GM19397 (cell line): ENCODE results near the gene BCAS3.

Experiments
- ATAC-seq: cut with Tn5 transposase; IDR thresholded peaks from one replicate; pipeline ENCODE4 v1.9.1; 2021; ENCODE audit warnings: mild to moderate bottlenecking, moderate library complexity; ENCODE audit not compliant: unreplicated experiment

BCAS3 gene

DNA sequence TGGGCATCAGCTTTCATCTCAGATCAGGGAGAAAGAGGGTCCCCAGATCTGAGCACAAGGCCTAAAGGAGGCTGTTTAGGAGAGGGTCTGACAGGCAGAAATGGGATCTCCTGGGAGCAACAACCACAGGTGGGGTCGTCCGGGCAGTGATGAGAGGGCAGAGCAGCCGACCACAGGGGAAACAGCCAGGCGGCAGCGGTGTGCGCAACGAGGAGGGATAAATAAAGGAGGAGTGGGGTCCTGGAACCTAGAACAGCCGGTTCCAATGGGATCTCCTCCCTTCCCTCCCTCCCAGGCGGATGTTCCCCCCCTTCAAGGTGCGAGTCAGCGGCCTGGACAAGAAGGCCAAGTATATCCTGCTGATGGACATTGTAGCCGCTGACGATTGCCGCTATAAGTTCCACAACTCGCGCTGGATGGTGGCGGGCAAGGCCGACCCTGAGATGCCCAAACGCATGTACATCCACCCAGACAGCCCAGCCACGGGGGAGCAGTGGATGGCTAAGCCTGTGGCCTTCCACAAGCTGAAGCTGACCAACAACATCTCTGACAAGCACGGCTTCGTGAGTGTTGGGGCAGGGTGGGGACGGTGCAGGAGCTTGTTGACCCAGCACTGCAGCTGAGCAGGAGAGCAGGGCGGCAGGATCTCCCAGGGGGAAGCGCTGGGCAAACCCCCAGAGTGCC lies 723.9 kb downstream of the BCAS3 start:
- ATAC-seq: no peak

DNA sequence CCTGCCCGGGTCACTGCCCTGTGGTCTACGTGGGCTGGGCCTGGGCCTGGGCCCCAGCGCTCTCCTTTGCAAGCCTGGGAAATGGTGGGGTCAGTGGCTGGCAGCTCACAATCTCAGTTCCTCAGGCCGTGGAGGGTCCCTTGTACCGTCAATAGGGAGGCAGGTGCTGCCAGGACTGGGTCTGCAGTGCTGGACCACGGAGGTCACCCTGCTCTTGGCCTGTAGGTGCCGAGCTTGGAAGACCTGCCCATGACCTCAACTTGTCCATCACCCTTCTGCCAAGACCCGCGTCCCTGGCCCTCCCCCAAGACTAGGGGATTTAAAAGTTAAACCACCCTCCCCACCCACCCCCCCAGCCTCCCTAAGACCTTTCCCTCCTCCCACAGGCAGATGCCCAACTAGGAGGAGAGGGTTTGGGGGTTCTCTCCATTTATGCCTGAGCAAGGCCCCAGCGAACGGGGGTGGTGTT lies 724.5 kb downstream of the BCAS3 start:
- ATAC-seq: no peak

DNA sequence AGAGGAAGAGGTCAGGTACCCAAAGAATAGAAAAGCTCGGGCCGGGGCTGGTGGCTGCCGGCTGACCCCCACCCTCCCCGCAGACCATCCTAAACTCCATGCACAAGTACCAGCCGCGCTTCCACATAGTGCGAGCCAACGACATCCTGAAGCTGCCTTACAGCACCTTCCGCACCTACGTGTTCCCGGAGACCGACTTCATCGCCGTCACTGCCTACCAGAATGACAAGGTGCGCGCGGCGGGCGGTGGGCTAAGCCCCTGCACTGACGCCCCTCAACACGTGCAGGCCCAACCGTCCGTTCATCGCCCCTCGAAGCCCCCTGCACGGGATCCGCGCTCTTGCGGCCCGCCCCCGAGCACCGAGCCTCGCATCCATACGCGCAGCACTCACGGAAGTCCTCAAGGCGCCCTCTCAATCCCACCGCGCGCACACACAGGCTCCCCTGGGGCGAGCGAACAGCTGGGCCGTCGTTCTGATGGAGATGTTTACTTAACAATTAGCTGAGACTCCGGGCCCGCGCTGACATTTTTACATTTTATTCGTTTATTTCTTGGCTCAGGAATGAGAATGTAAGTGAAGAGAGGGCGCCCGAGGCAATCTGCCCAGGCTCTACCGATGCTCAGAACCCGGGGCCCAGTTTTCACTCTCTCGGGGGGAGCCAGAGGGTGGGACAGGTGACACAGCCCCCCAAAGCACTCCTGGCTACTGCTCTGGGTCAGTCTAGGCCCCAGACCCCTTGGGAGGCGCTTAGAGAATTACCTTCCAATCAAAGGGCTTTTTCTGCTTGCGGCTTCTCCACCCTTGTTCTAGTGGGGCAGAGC lies 725.5 kb downstream of the BCAS3 start:
- no peak for ATAC-seq

DNA sequence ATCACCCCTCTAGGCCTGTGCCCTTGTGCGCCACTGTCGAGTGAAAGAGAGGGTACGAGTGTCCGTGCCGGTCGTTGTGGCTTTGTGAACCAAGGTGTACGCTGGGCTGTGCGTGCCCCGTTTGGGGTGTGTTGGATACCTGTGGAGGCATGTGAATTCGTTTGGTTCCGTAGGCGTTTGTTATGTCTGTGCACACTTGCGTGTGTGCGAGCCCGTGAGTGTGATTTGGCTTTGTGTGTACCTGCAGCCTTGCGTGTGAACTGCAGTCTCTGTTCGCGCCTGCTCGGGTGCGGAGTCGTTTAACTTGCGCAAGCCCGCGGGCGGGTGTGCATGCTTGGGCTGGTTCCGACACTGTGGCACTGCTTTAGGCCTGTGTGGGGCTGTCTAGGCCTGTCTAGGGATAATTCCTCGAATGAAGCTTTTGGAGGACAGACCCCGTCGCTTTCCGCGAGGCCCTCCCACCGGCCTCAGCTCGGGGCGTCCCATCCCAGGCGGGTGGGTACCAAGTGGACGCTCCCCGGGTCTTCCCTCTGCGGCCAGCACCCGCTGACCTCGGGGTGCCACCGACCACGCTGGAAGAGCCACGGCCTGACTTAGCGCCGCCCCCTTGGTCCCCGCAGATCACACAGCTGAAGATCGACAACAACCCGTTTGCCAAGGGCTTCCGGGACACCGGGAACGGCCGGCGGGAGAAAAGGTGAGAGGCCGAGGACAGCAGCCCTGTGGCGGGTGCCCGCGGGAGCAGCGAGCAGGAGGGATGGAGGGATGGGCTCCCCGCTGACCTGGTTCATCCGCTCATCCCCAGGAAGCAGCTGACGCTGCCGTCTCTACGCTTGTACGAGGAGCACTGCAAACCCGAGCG lies 726.4 kb downstream of the BCAS3 start:
- ATAC-seq: no peak

DNA sequence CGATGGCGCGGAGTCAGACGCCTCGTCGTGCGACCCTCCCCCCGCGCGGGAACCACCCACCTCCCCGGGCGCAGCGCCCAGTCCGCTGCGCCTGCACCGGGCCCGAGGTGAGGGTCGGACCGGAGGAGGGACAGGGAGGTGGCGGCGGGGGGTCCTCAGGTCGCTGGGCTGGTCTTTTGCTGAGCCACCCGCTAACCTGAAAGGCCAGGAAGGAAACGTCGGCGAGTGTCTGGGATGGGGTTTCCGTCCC lies 726.9 kb downstream of the BCAS3 start:
- no peak for ATAC-seq

DNA sequence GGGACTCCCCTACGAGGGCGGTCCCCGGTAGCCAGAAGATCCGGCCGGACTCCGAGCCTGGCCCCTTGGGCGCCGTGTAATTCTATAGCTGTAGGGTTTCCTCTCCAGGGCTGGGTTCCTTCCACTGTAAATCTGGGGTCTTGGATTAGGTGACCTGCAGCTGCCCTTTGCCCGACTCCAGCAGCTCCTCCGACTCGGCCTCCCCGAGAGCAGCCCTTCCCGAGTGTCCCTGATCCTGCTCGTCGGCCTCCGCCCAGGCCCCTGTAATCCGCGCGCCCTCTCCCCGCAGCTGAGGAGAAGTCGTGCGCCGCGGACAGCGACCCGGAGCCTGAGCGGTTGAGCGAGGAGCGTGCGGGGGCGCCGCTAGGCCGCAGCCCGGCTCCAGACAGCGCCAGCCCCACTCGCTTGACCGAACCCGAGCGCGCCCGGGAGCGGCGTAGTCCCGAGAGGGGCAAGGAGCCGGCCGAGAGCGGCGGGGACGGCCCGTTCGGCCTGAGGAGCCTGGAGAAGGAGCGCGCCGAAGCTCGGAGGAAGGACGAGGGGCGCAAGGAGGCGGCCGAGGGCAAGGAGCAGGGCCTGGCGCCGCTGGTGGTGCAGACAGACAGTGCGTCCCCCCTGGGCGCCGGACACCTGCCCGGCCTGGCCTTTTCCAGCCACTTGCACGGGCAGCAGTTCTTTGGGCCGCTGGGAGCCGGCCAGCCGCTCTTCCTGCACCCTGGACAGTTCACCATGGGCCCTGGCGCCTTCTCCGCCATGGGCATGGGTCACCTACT lies 727.4 kb downstream of the BCAS3 start:
- ATAC-seq: no peak

DNA sequence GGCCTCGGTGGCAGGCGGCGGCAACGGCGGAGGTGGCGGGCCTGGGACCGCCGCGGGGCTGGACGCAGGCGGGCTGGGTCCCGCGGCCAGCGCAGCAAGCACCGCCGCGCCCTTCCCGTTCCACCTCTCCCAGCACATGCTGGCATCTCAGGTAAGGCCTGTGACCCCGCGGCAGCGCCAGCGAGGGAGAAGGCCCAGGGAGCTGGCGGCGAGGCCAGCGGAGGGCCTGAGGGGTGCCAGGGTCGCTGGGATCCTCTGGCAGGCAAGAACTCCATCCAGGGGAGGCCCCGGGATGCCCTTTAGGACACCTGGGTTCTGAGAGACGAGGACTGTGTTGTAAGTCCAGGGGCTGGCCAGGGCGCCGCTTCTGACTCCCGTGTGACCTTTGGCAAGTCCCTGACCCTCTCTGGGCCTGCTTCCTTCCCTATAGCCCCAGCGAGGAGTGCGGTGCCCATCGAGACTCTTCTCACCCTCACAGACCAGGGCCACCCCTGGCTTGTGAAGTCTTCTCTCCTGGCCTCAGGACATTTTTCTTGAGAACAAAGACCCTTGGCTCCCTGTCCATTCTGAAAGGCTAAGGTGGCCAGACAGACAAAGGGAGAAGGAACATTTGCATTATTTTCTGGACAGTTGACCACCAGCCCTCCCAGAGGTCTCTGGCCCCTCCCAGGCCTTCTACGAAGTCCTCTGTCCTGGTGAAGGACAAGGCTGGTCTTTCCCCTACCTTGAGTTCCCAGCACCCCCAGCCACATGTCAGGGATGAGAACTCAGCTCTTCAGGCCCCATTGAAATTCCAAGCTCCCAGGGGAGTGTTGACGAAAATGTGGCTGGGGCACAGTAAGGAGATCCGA lies 728.3 kb downstream of the BCAS3 start:
- ATAC-seq: no peak

DNA sequence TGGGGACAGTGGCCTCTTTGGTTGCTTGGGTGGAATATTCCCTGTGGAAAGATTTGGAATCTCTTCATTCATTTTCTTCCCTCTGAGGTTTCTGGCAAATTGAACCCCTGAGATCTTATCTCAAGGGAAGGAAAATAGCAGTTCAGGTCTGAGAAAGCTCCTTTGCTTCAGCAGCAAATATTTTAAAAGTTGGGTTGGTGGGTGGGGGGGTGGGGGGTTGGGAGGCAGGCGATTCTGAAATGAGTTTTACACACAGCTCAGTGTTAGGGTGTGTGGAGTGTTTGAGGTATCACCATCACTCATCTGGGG lies 728.8 kb downstream of the BCAS3 start:
- no peak for ATAC-seq

DNA sequence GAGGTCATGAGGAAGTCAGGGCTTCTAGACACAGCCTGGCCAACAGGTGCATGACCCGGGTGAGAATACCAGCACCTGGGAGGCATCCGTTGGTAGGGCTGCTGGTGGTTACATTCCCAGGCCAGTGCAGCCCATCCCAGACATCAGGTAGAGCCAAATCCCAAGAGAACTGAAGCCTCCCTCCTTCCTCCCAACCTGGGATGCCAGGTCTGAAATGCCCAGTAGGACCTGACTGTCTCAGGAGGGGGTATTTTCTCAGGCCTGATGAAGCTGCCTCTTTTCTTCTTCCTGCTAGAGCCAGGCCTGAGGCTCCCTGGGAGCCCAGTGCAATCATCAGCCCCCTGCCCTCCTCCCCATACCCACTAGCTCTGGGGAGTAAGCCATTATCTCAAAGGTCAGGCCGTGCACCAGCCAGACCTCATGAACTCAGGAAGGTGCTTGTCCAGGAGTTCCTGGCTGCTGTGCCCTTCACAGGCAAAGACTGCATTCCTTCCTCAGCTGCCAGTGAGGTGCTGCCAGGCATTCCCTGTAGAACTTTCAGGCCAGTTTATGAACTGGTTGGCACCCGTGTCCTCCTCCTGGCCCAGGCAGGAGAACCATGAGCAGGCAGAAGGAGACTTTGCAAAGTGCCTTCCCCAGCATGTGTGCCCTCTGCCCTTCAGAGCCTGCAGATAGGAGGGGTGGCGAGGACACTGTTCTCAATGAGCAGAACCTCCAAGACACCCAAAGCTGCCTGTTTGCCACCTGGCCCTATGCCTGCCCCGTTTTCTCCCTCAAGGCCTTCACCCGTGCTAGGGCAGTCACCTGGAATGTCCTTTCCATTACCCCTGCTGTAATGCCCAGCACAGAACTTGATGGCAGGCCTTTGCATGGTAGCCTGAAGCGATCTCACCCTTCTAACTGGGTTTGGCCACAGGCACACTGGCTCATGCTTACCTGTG lies 729.6 kb downstream of the BCAS3 start:
- no peak for ATAC-seq

DNA sequence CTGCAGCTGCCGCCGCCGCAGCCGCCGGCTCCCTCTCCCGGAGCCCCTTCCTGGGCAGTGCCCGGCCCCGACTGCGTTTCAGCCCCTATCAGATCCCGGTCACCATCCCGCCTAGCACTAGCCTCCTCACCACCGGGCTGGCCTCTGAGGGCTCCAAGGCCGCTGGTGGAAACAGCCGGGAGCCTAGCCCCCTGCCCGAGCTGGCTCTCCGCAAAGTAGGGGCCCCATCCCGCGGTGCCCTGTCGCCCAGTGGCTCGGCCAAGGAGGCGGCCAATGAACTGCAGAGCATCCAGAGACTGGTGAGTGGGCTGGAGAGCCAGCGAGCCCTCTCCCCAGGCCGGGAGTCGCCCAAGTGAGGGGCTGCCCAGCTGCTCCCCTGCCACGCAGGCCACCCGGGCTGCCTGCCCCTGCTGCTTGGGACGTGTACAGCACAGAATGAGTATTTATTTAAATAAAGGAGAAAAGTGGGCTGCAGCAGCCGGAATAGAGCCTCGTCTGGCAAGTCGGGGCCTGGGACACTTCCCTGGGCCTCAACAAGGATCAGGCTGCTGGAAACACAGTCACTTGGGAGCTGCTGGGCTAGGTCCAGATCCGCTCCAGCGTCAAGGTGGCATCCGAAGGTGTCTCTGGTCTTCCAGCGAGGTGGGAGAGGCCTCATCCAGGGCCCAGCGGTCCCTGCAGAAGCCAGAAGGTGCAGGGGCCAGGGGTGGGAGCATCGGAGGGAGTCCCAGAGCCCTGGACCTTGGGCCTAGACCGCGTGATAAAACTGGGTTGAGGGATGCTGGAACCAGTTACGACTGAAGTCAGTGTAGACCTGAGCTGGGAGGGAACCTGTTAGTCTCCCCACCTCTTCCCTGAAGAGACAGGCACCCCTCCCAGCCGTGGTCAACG lies 730.7 kb downstream of the BCAS3 start:
- ATAC-seq: no peak

DNA sequence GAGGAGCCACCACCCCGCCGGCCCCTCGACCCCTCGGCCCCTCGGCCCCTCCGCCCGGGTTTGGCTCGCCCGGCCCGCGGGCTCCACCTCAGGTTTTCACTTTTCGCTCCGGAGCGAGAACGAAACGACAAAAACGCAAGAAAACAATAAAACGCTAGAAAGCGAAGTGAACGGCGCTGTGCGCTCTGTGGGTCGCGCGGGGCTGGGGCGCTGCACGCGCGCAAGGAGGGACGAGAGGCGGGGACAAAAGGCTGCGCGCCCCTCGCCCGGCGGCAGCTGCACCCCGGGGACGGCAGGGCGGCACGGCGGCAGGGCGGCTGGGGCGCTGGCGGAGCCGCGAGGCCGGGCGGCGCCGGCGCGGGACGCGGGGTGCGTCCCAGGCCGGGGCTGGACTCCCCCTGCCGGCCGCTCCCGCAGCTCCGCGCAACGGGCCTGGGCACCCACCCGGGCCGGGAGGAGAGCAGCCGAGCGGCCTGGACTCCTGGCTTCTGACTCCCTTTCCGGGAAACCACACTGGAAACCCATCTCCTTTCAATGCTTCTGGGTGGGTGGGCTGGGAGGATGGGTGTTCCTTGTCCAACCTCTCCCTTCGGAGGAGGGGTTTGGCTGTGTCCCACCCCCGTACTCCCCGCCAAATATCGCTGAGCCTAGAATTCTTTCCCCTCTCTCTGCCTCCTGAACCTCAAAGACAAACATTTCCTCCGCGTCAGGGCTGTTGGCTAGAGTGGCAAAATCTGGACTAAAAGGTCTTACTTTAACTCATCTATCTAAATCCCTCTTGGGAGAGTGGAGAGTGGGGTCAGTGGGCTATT lies 731.9 kb downstream of the BCAS3 start:
- peak; percentile 31 for ATAC-seq

DNA sequence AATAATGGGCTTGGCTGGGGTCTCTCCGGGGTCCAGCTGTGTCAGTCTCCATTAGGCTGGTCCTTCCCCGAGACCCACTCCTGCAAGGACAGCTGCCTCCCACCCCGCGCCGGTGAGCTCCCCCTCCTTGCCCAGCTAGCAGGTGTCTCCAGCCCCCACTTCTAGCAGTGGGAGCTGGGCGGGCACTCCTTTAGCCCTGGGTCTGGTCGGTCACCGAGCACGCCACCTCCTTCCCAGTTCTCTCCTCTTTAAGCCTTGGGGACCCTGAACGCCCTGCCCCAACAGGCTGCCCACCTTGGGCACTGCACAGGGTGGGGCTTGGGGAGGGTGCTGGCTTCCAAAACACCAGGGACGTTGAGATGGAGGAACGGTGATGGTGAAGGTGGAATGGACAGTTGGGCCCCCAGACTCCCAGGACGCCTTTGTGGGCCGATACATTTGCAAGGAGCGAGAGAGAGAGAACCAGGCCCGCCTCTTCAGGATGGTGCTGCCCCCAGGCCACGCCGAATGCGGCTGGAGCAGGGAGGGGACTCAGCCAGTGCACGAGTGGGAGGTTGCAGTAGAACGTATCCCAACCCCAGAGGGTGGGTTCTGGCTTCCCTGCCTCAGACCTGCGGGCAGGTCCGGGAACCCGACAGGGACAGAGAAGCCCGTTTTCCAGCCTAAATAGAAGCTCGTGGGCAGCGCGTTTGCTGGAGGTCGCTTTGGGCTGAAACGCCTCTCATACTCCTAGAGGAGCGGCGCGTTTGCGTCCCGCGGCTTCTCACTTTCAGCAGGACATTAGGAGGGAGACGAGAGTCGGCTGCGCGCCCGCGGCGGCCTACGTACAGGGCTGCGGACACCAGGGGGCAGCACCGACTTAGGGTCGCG lies 732.7 kb downstream of the BCAS3 start:
- ATAC-seq: no peak

DNA sequence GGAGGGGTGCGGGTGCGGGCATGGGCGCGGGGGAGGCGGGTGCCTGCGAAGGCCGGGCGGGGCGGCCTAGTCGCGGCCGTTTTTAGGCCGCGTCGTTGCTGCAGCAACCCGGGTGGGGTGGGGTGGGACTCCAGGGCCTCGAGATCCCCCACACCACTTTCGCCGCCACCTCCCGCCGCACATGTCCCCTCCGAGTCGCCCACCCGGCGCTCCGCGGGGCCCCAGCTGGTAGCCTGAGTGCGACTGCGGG lies 733.3 kb downstream of the BCAS3 start:
- ATAC-seq: no peak

DNA sequence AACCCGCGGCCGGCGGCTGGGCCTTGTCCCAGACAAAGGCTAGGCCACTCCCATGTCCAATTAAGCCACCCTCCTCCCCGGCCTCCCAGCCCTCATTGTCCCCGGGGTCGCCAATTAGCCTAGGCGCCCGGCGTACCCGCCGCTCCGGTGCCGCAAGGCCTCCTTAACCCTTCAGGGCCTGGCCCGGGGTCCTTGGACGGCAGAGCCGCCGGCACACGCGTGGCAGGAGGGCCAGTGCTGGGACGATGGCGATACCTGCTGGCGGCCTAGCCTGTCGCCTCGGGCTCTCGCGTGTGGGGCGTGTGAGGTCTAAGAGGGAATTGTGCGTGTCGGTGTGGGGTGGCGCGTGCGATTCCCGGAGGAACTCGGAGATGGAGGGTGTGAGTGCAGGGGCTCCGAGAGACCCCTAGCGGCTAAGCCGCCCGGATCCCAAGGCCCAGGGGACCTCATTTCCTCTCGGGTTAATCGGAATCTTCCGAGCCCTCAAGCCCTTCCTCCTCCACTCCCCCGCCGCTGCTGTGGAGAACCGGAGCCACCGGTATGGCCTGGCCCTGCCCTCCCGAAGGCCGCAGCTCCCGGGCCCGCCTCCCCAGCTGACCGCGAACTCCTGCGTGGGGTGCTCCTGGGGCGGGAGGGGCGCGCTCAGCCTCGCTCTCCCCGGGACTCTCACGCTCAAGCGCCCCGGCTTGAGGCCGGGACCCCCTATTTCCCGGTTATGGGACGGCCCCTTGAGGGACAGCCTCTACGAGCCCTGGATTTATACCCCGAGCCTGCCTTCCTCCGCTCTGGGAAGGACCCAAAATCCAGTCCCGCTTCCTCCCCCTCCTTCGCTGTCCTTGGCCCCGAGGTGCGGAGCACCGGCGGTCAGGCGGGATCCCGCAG lies 733.9 kb downstream of the BCAS3 start:
- ATAC-seq: peak; percentile 2

DNA sequence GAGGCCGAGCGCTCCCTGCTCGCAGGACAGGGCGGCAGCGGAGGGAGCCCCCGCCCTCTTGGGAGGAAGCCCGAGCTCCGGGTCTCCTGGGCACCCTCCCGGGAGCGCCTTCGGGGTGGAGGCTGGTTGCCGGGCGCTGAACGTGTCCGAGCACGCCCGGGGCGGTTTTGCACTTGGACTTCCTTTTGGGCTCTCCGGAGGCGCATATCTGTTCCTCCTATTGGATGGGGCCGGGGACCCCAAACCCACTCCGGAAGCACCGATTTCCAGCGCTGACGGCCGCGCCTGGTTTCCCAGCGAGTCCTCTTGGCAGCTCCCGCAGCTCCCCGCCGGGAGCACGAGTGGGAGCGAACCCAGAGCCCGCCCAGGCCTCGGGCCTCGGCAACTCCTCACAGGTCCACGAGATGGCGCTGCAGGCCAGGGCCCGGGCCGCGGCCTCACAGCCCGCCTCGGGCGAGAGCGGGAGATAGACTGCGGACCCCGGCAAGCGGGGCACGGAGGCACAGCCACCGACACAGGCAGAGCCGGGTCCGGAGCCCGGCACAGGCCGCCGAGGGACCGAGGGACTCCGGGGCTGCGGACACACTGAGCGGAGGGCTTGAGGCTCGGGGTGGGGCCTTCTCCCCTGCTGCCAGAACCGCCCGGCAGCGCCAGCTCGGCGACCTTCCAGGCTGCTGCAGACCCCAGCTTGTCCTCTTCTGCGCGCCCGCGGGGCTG lies 734.6 kb downstream of the BCAS3 start:
- ATAC-seq: peak; percentile 67
